ENCODE data around the gene CYP27A1. TPM values are rescaled to one million over a fixed set of nuclear protein-coding genes. Genes with fewer than 3 reads are reported as not detected.

Gene CYP27A1
- total RNA-seq, 2 experiments from 2014 or later = 0.23 TPM; not detected in 1

GRCh38 chr2:218745559-218746469 is 36.1 kb upstream of the CYP27A1 start:
- H3K4me1 ChIP-seq (ENCODE audit: insufficient read depth, low read length, poor library complexity, severe bottlenecking) = no peaks in the 10 kb centered on the region
- BruUV-seq (replicated peaks) = no TSS peak
- no peaks in the 10 kb centered on the region for H3K9me3 ChIP-seq (ENCODE audit: low read length)
- no peaks in the 10 kb centered on the region for H3K79me2 ChIP-seq (ENCODE audit: insufficient read depth, low read depth, low read length)
- TF ChIP-seq, protein P1, sequence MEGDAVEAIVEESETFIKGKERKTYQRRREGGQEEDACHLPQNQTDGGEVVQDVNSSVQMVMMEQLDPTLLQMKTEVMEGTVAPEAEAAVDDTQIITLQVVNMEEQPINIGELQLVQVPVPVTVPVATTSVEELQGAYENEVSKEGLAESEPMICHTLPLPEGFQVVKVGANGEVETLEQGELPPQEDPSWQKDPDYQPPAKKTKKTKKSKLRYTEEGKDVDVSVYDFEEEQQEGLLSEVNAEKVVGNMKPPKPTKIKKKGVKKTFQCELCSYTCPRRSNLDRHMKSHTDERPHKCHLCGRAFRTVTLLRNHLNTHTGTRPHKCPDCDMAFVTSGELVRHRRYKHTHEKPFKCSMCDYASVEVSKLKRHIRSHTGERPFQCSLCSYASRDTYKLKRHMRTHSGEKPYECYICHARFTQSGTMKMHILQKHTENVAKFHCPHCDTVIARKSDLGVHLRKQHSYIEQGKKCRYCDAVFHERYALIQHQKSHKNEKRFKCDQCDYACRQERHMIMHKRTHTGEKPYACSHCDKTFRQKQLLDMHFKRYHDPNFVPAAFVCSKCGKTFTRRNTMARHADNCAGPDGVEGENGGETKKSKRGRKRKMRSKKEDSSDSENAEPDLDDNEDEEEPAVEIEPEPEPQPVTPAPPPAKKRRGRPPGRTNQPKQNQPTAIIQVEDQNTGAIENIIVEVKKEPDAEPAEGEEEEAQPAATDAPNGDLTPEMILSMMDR (conservative IDR thresholded peaks at IDR 0.05; ENCODE audit: low read length) = no peak
- TF ChIP-seq EZH2phosphoT487 (IDR thresholded peaks at IDR 0.05; ENCODE audit: borderline replicate concordance, low read depth, low read length) = no peak
- H3K4me2 ChIP-seq (ENCODE audit: low read length) = no peak overlapping the region
- ChIA-PET POLR2A (no interaction called here), CTCF (ENCODE audit: unreplicated experiment) (interaction anchor here (0.6 kb wide), 1 partner anchor 1126 kb away, joined by 6 read pairs; no protein-coding TSS in a partner anchor)
- H3K27ac ChIP-seq (ENCODE audit: low read depth, low read length, poor library complexity, severe bottlenecking) = no peak overlapping the region
- no peak overlapping the region for H2AFZ ChIP-seq (ENCODE audit: low read length)
- H3K36me3 ChIP-seq (ENCODE audit: insufficient read depth, low read length) = peaks cover 95% of the 10 kb centered on the region
- H4K20me1 ChIP-seq (ENCODE audit: insufficient read depth, low read length) = no peaks in the 10 kb centered on the region
- no peaks in the 10 kb centered on the region for H3K9me2 ChIP-seq (ENCODE audit: insufficient read depth, low read length)
- intact Hi-C loops (cut with micrococcal nuclease; ENCODE audit: unreplicated experiment) = no loop called here
- DNase-seq (ENCODE audit: low spot score) = no peak
- no peak overlapping the region for H3K4me3 ChIP-seq (ENCODE audit: low read depth, low read length, poor library complexity, severe bottlenecking)

DNA sequence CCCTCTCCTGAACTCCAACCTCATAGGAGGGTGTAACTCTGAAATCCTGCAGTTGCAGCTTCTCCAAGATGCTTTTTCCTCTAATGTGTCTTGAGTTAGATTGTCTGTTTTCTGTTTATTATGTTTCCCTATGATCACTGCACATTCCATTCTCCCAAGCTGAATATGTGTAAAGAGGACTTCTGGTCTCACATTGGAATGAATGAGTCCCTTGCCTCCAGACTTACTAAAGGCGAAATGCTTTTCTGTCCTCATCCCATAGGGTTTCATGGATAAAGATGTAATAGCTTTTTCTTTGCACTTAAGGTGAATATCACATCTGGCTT is 35.5 kb upstream of the CYP27A1 start:
- no peak for TF ChIP-seq EZH2phosphoT487 (IDR thresholded peaks at IDR 0.05; ENCODE audit: borderline replicate concordance, low read depth, low read length)
- TF ChIP-seq, protein P1 (conservative IDR thresholded peaks at IDR 0.05; ENCODE audit: low read length) = no peak
- CTCF ChIA-PET (ENCODE audit: unreplicated experiment) = no interaction called here
- H3K36me3 ChIP-seq (ENCODE audit: insufficient read depth, low read length) = peaks cover 95% of the 10 kb centered on the region

DNA sequence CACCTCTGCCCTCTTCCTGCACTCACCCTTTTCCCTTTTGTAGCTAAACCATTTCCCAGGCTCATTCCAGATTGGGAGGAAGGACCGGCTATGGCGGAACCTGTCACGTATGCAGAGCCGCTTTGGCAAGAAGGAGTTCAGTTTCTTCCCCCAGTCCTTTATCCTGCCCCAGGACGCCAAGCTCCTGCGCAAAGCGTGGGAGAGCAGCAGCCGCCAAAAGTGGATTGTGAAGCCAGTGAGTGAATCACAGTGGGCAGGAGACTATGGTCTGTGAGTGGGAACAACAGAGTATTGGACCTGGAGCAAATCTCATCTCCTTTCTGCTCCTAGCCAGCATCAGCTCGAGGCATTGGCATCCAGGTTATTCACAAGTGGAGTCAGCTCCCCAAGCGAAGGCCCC is 35.0 kb upstream of the CYP27A1 start:
- H3K4me1 ChIP-seq (ENCODE audit: insufficient read depth, low read length, poor library complexity, severe bottlenecking) = no peaks in the 10 kb centered on the region
- H3K27ac ChIP-seq (ENCODE audit: low read depth, low read length, poor library complexity, severe bottlenecking) = no peak overlapping the region
- no TSS peak for BruUV-seq (replicated peaks)
- no peaks in the 10 kb centered on the region for H3K9me3 ChIP-seq (ENCODE audit: low read length)
- no peak for DNase-seq (ENCODE audit: low spot score)
- H3K79me2 ChIP-seq (ENCODE audit: insufficient read depth, low read depth, low read length) = no peaks in the 10 kb centered on the region
- H2AFZ ChIP-seq (ENCODE audit: low read length) = no peak overlapping the region
- intact Hi-C loops (cut with micrococcal nuclease; ENCODE audit: unreplicated experiment) = no loop called here
- H3K36me3 ChIP-seq (ENCODE audit: insufficient read depth, low read length) = peaks cover 92% of the 10 kb centered on the region
- CTCF ChIA-PET (ENCODE audit: unreplicated experiment) = no interaction called here
- POLR2A ChIA-PET = interaction anchor here (0.9 kb wide), 1 partner anchor 99 kb away, joined by 4 read pairs; no protein-coding TSS in a partner anchor
- no peaks in the 10 kb centered on the region for H4K20me1 ChIP-seq (ENCODE audit: insufficient read depth, low read length)
- TF ChIP-seq, protein P1 (conservative IDR thresholded peaks at IDR 0.05; ENCODE audit: low read length) = no peak
- no peak for TF ChIP-seq EZH2phosphoT487 (IDR thresholded peaks at IDR 0.05; ENCODE audit: borderline replicate concordance, low read depth, low read length)
- H3K9me2 ChIP-seq (ENCODE audit: insufficient read depth, low read length) = no peaks in the 10 kb centered on the region
- no peak overlapping the region for H3K4me3 ChIP-seq (ENCODE audit: low read depth, low read length, poor library complexity, severe bottlenecking)
- H3K4me2 ChIP-seq (ENCODE audit: low read length) = no peak overlapping the region

More for the DNA sequence above, 35.5 kb upstream of the CYP27A1 start:
- POLR2A ChIA-PET = interaction anchor here (0.9 kb wide), 1 partner anchor 98 kb away, joined by 4 read pairs; no protein-coding TSS in a partner anchor
- Histone ChIP-seq H3K27ac (ENCODE audit: low read depth, low read length, poor library complexity, severe bottlenecking) (no peak overlapping the region), H3K79me2 (ENCODE audit: insufficient read depth, low read depth, low read length) (no peaks in the 10 kb centered on the region), H4K20me1 (ENCODE audit: insufficient read depth, low read length) (no peaks in the 10 kb centered on the region), H3K9me2 (ENCODE audit: insufficient read depth, low read length) (no peaks in the 10 kb centered on the region), H3K4me3 (ENCODE audit: low read depth, low read length, poor library complexity, severe bottlenecking) (no peak overlapping the region), H2AFZ (ENCODE audit: low read length) (no peak overlapping the region), H3K4me2 (ENCODE audit: low read length) (no peak overlapping the region), H3K9me3 (ENCODE audit: low read length) (no peaks in the 10 kb centered on the region), H3K4me1 (ENCODE audit: insufficient read depth, low read length, poor library complexity, severe bottlenecking) (no peaks in the 10 kb centered on the region)
- DNase-seq (ENCODE audit: low spot score) = no peak
- BruUV-seq (replicated peaks) = no TSS peak
- intact Hi-C loops (cut with micrococcal nuclease; ENCODE audit: unreplicated experiment) = no loop called here
